ENCODE results near the gene DOCK4.

The DOCK4 gene

DNA sequence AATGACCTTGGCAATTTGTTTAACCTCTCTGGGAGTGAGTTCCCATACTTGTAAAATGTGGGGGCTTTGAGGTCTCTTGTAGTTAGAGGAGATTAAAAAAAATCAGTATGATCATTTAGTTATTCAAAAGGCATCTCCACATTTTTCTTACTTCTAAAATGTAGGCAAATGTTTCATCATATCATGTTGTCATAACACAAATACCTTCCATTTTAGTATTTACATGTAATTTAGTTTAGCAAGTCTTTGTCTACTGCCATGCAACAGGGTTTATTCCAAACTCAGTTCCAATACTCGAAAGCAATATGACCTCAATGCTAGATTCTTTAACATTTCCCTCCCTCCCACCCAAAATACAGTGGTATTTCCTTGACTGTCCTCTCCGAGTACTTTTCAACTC is 381.2 kb downstream of the DOCK4 start:
- DNase-seq (ENCODE audit: low spot score), result no peak
- FAIRE-seq, result no peak

- FAIRE-seq, result no peak
These were observed 382.4 kb downstream of the DOCK4 start for GRCh38 chr7:111823826-111824225.

DNA sequence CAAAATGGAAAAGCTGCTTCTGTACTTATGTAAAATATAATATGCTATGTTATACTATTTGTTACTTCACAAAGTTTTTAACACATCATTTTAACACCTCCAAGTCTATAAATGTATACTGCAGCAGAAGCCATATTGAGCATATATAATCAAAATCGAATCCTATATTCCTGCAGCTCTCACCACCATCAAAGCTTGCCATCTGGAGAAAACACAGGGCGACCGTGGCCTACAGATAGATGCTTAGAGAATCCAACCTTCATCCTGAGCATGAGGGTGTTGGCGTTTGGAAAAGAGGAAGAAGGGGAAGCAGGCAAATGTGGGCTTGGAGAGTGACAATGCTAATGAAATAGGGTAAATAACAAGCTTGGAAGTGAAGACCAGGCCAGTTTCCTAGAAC is 385.2 kb downstream of the DOCK4 start:
- no peak for DNase-seq (ENCODE audit: low spot score)
- FAIRE-seq, result no peak

More at GRCh38 chr7:111823826-111824225, 382.4 kb downstream of the DOCK4 start:
- no peak for DNase-seq (ENCODE audit: low spot score)

GRCh38 chr7:111820621-111821020 is 385.6 kb downstream of the DOCK4 start:
- no peak for DNase-seq (ENCODE audit: low spot score)
- FAIRE-seq, result no peak

DNA sequence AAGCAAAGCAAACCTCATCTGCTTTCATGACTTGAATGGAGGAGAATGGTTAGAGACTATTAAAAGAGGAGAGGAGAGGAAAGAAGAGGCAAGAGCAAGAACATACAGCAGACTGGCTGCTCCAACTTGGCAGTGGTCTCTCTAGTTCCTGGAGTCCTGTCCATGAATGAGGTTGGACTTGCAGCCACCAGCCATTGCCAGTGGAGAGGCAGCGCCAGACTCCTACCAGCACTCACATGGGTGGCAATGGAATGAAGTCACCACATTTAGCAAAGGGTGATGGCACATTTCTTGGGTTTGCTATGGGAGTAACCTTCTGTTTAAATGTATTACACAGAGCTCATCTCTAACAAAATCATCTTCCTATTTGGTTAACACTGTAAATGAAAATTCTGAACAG is 386.1 kb downstream of the DOCK4 start:
- FAIRE-seq (no peak), DNase-seq (ENCODE audit: low spot score) (no peak)

GRCh38 chr7:111815354-111815753 is 390.8 kb downstream of the DOCK4 start:
- no peak for DNase-seq (ENCODE audit: low spot score)
- no peak for FAIRE-seq

GRCh38 chr7:111813306-111813705 is 392.9 kb downstream of the DOCK4 start:
- FAIRE-seq (no peak), DNase-seq (ENCODE audit: low spot score) (no peak)

DNA sequence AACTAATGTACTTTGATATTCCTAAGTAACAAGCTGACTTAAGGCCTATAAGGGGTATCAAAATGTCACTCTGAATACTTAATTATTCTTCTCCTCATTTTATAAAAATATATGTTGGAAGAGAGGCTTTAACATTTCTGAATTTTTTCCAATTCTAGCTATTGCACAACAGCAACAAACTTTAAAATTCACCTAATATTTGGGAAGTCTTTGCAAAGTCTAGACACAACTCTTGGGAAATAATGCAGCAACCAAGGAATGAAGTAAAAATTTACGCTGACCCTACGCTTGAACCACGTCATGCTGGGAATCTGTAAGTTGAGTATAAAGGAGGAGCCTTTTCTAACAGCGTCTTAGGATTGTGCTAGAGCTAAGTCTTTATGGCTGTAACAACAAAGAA is 400.0 kb downstream of the DOCK4 start:
- no peak for DNase-seq (ENCODE audit: low spot score)
- FAIRE-seq, result no peak

- DNase-seq (ENCODE audit: low spot score), result no peak
- no peak for FAIRE-seq
These were observed 403.0 kb downstream of the DOCK4 start for GRCh38 chr7:111803015-111803758.

GRCh38 chr7:111802194-111802772 is 403.9 kb downstream of the DOCK4 start:
- FAIRE-seq, result no peak
- no peak for DNase-seq (ENCODE audit: low spot score)

- no peak for FAIRE-seq
These were observed 404.9 kb downstream of the DOCK4 start for GRCh38 chr7:111801277-111801676.

GRCh38 chr7:111796671-111797070 is 409.5 kb downstream of the DOCK4 start:
- no peak for DNase-seq (ENCODE audit: low spot score)

More at GRCh38 chr7:111801277-111801676, 404.9 kb downstream of the DOCK4 start:
- no peak for DNase-seq (ENCODE audit: low spot score)

GRCh38 chr7:111789870-111790269 is 416.3 kb downstream of the DOCK4 start:
- DNase-seq (ENCODE audit: low spot score) (no peak), FAIRE-seq (no peak)

More at GRCh38 chr7:111796671-111797070, 409.5 kb downstream of the DOCK4 start:
- FAIRE-seq, result no peak

DNA sequence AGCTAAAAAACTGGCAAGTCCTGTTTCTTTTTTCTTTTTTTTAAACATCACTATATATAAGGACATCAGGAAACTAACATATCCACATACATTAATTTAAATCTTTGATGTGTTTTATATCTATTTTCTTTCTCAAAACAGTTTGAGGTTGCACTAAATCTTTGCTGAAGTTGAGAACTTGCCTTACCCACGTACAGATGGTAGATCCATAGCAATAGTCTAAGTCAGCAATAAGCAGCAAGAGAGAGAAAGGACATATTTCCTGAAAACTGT is 417.2 kb downstream of the DOCK4 start:
- FAIRE-seq, result no peak
- no peak for DNase-seq (ENCODE audit: low spot score)

DNA sequence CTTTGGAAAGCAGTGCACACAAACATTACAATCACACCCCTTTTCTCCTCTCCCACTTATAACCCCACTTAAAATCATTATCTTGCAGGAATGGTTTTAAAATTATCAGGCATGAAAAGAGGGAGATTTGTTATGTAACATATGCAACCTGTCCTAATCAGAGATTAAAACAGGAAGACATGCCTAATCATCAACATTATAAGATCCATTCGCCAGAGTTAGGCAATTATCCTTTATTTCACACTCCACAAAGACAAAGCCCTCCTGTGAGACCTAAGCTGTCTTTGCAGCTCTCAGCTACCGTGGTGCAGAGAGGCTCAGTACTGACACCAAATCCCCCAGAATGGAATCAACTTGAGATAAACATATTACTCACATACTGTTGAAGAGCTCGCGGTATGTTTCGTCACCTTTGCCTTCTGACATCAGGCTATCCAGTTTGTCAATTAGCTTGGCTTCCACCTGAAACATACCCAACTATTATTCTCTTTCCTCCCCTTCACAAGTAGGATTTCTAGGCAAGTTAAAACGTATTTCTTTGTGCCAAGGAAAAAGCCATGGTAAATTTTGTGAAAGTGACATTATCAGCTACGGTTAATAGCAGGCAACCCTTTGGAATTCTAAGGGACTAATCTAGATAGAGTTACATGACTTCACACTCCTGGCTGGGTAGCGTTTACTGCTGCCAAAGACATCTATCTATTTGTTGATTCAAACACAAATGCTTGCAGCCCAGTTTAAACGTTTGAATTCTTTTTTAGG is 417.7 kb downstream of the DOCK4 start:
- no peak for FAIRE-seq

GRCh38 chr7:111787741-111788140 is 418.5 kb downstream of the DOCK4 start:
- FAIRE-seq (no peak), DNase-seq (ENCODE audit: low spot score) (no peak)

More for the DNA sequence above, 417.7 kb downstream of the DOCK4 start:
- DNase-seq (ENCODE audit: low spot score), result no peak

- no peak for FAIRE-seq
- no peak for DNase-seq (ENCODE audit: low spot score)
These were observed 419.1 kb downstream of the DOCK4 start for GRCh38 chr7:111787099-111787498.

DNA sequence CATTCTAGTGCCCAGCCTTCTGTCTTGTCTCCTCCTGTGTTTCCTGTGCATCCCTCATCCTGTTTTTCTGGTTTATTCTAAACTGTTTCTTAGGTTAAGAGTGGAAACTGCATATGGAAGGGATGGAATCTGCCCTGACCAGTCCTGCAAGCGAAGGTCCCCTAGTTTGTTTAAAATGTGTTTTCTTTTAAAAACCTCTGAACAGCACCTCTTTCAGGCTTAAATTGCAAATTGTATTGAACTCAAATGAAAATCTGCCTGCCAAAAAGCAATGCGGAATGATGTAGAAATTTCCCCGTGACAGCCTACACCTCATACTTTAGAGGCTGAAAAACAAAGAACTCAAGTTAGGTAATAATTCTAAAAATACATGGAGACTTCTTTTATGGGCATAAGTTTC is 421.1 kb downstream of the DOCK4 start:
- FAIRE-seq (no peak), DNase-seq (ENCODE audit: low spot score) (no peak)

- DNase-seq (ENCODE audit: low spot score), result no peak
- no peak for FAIRE-seq
These were observed 421.9 kb downstream of the DOCK4 start for GRCh38 chr7:111784296-111784695.

- no peak for FAIRE-seq
- DNase-seq (ENCODE audit: low spot score), result no peak
These were observed 422.3 kb downstream of the DOCK4 start for GRCh38 chr7:111783854-111784253.

GRCh38 chr7:111780527-111780926 is 425.7 kb downstream of the DOCK4 start:
- FAIRE-seq, result no peak

GRCh38 chr7:111775206-111775605 is 431.0 kb downstream of the DOCK4 start:
- no peak for DNase-seq (ENCODE audit: low spot score)
- FAIRE-seq, result no peak

More at GRCh38 chr7:111780527-111780926, 425.7 kb downstream of the DOCK4 start:
- no peak for DNase-seq (ENCODE audit: low spot score)

- FAIRE-seq (no peak), DNase-seq (ENCODE audit: low spot score) (no peak)
These were observed 433.5 kb downstream of the DOCK4 start for GRCh38 chr7:111772716-111773115.

Data from RCC 7860 (cell line).